ENCODE results near the gene EPM2AIP1. TPM values are rescaled to one million over a fixed set of nuclear protein-coding genes. Genes with fewer than 3 reads are reported as not detected.
"Not testable (repeated sequence)": the region's sequence is repeated elsewhere in the genome, so short reads cannot be mapped to it uniquely, and the experiment has no call there.

The EPM2AIP1 gene
- 10 to 100 TPM; 18.4 to 19.3 TPM for total RNA-seq

GRCh38 chr3:36992806-36993325, at the start of gene EPM2AIP1:
TSS of gene EPM2AIP1 (minus strand) at chr3:36993131. CDS start at chr3:36993077, 54 bp downstream.
- H3K4me1 Mint-ChIP-seq (ENCODE audit: low read depth): peaks cover 46% of the 10 kb centered on the region
- CTCF ChIA-PET: interaction anchor here (0.8 to 2.7 kb wide), 7 partner anchors 32 to 150 kb away, joined by 3 to 14 read pairs (median 7); partner anchors contain the start of gene TRANK1
- POLR2A ChIA-PET: interaction anchor here (0.5 to 2.9 kb wide), 13 partner anchors 20 to 228 kb away, joined by 3 to 24 read pairs (median 4); partner anchors contain the start of gene TRANK1

GRCh38 chr3:37042712-37043111, 49.8 kb upstream of the EPM2AIP1 start:
- H3K27me3 Mint-ChIP-seq (ENCODE audit: low read depth); CTCF ChIA-PET; ATAC-seq; POLR2A ChIA-PET; DNase-seq; H3K4me3 Mint-ChIP-seq; H3K4me1 Mint-ChIP-seq (ENCODE audit: low read depth); H3K27ac Mint-ChIP-seq; H3K9me3 Mint-ChIP-seq (ENCODE audit: insufficient read depth): not testable (repeated sequence)
- H3K36me3 Mint-ChIP-seq (ENCODE audit: low read depth): peaks cover 62% of the 10 kb centered on the region

More at GRCh38 chr3:36992806-36993325, at the start of gene EPM2AIP1:
- no peak within 1 kb of the TSS for H3K27ac Mint-ChIP-seq
- peaks cover 61% of the 10 kb centered on the region for H3K36me3 Mint-ChIP-seq (ENCODE audit: low read depth)
- ATAC-seq (peak; percentile 91), DNase-seq (peak; percentile 100)
- H3K27me3 Mint-ChIP-seq (ENCODE audit: low read depth): no peaks in the 10 kb centered on the region
- H3K9me3 Mint-ChIP-seq (ENCODE audit: insufficient read depth): no peaks in the 10 kb centered on the region
- H3K4me3 Mint-ChIP-seq: no peak within 1 kb of the TSS

- POLR2A ChIA-PET: no interaction called here
These were observed 48.7 kb upstream of the EPM2AIP1 start for GRCh38 chr3:37041546-37042195.

GRCh38 chr3:37040231-37040630, 47.3 kb upstream of the EPM2AIP1 start:
- no peaks in the 10 kb centered on the region for H3K27me3 Mint-ChIP-seq (ENCODE audit: low read depth)

More at GRCh38 chr3:37041546-37042195, 48.7 kb upstream of the EPM2AIP1 start:
- no peaks in the 10 kb centered on the region for H3K9me3 Mint-ChIP-seq (ENCODE audit: insufficient read depth)
- H3K4me1 Mint-ChIP-seq (ENCODE audit: low read depth): no peaks in the 10 kb centered on the region
- H3K4me3 Mint-ChIP-seq: no peak overlapping the region
- H3K36me3 Mint-ChIP-seq (ENCODE audit: low read depth): peaks cover 60% of the 10 kb centered on the region
- H3K27me3 Mint-ChIP-seq (ENCODE audit: low read depth): no peaks in the 10 kb centered on the region
- H3K27ac Mint-ChIP-seq: no peak overlapping the region
- CTCF ChIA-PET: no interaction called here
- ATAC-seq (no peak), DNase-seq (no peak)

GRCh38 chr3:37039161-37039846, 46.4 kb upstream of the EPM2AIP1 start:
- Mint-ChIP-seq H3K36me3 (ENCODE audit: low read depth) (peaks cover 70% of the 10 kb centered on the region), H3K4me3 (no peak overlapping the region), H3K27me3 (ENCODE audit: low read depth) (no peaks in the 10 kb centered on the region), H3K9me3 (ENCODE audit: insufficient read depth) (no peaks in the 10 kb centered on the region), H3K27ac (no peak overlapping the region), H3K4me1 (ENCODE audit: low read depth) (no peaks in the 10 kb centered on the region)
- ChIA-PET CTCF (interaction anchor here (1.3 kb wide), 1 partner anchor 15 kb away, joined by 3 read pairs; no protein-coding TSS in a partner anchor), POLR2A (no interaction called here)
- ATAC-seq (no peak), DNase-seq (no peak)

More at GRCh38 chr3:37040231-37040630, 47.3 kb upstream of the EPM2AIP1 start:
- CTCF ChIA-PET: no interaction called here
- ATAC-seq (no peak), DNase-seq (no peak)
- H3K9me3 Mint-ChIP-seq (ENCODE audit: insufficient read depth): no peaks in the 10 kb centered on the region
- H3K36me3 Mint-ChIP-seq (ENCODE audit: low read depth): peaks cover 68% of the 10 kb centered on the region
- no peaks in the 10 kb centered on the region for H3K4me1 Mint-ChIP-seq (ENCODE audit: low read depth)
- peak overlapping the region; percentile 26 for H3K27ac Mint-ChIP-seq
- no peak overlapping the region for H3K4me3 Mint-ChIP-seq
- POLR2A ChIA-PET: interaction anchor here (0.9 kb wide), 1 partner anchor 47 kb away, joined by 3 read pairs; the partner anchor contains the start of gene MLH1

GRCh38 chr3:37037352-37037751, 44.4 kb upstream of the EPM2AIP1 start:
- H3K27ac Mint-ChIP-seq: no peak overlapping the region
- H3K27me3 Mint-ChIP-seq (ENCODE audit: low read depth): no peaks in the 10 kb centered on the region
- H3K4me1 Mint-ChIP-seq (ENCODE audit: low read depth): no peaks in the 10 kb centered on the region
- H3K4me3 Mint-ChIP-seq: no peak overlapping the region
- no peaks in the 10 kb centered on the region for H3K9me3 Mint-ChIP-seq (ENCODE audit: insufficient read depth)
- peaks cover 80% of the 10 kb centered on the region for H3K36me3 Mint-ChIP-seq (ENCODE audit: low read depth)
- POLR2A ChIA-PET: interaction anchor here (0.6 kb wide), 1 partner anchor 96 kb away, joined by 3 read pairs; no protein-coding TSS in a partner anchor
- ATAC-seq (no peak), DNase-seq (no peak)
- CTCF ChIA-PET: no interaction called here

GRCh38 chr3:37032961-37033360, 40.0 kb upstream of the EPM2AIP1 start:
- Mint-ChIP-seq H3K4me1 (ENCODE audit: low read depth) (peaks cover 10% of the 10 kb centered on the region), H3K27ac (no peak overlapping the region), H3K27me3 (ENCODE audit: low read depth) (no peaks in the 10 kb centered on the region), H3K4me3 (no peak overlapping the region), H3K36me3 (ENCODE audit: low read depth) (peaks cover 80% of the 10 kb centered on the region), H3K9me3 (ENCODE audit: insufficient read depth) (no peaks in the 10 kb centered on the region)
- DNase-seq (no peak), ATAC-seq (no peak)
- CTCF ChIA-PET: interaction anchor here (1.7 kb wide), 1 partner anchor 8 kb away, joined by 8 read pairs; no protein-coding TSS in a partner anchor
- POLR2A ChIA-PET: no interaction called here

- H3K27ac Mint-ChIP-seq: no peak overlapping the region
- ATAC-seq: no peak
- H3K4me1 Mint-ChIP-seq (ENCODE audit: low read depth): peaks cover 10% of the 10 kb centered on the region
- H3K4me3 Mint-ChIP-seq: no peak overlapping the region
- CTCF ChIA-PET: interaction anchor here (0.6 kb wide), 1 partner anchor 68 kb away, joined by 3 read pairs; no protein-coding TSS in a partner anchor
- H3K36me3 Mint-ChIP-seq (ENCODE audit: low read depth): peaks cover 76% of the 10 kb centered on the region
- no peak for DNase-seq
- no peaks in the 10 kb centered on the region for H3K27me3 Mint-ChIP-seq (ENCODE audit: low read depth)
- POLR2A ChIA-PET: no interaction called here
- no peaks in the 10 kb centered on the region for H3K9me3 Mint-ChIP-seq (ENCODE audit: insufficient read depth)
These were observed 38.3 kb upstream of the EPM2AIP1 start for GRCh38 chr3:37031096-37031682.

GRCh38 chr3:37030588-37030987, 37.7 kb upstream of the EPM2AIP1 start:
- Mint-ChIP-seq H3K9me3 (ENCODE audit: insufficient read depth) (no peaks in the 10 kb centered on the region), H3K27ac (peak overlapping the region; percentile 30), H3K27me3 (ENCODE audit: low read depth) (no peaks in the 10 kb centered on the region), H3K36me3 (ENCODE audit: low read depth) (peaks cover 77% of the 10 kb centered on the region), H3K4me1 (ENCODE audit: low read depth) (peaks cover 10% of the 10 kb centered on the region), H3K4me3 (no peak overlapping the region)
- ATAC-seq: no peak
- ChIA-PET CTCF (no interaction called here), POLR2A (no interaction called here)
- no peak for DNase-seq

- POLR2A ChIA-PET: interaction anchor here (0.6 kb wide), 1 partner anchor 21 kb away, joined by 4 read pairs; no protein-coding TSS in a partner anchor
- ATAC-seq: no peak
These were observed 36.7 kb upstream of the EPM2AIP1 start for GRCh38 chr3:37029516-37030163.

GRCh38 chr3:37029111-37029510, 36.2 kb upstream of the EPM2AIP1 start:
- no peak overlapping the region for H3K27ac Mint-ChIP-seq
- ATAC-seq: no peak
- no peak overlapping the region for H3K4me3 Mint-ChIP-seq
- no peaks in the 10 kb centered on the region for H3K9me3 Mint-ChIP-seq (ENCODE audit: insufficient read depth)
- ChIA-PET CTCF (no interaction called here), POLR2A (no interaction called here)
- H3K4me1 Mint-ChIP-seq (ENCODE audit: low read depth): peaks cover 17% of the 10 kb centered on the region
- no peaks in the 10 kb centered on the region for H3K27me3 Mint-ChIP-seq (ENCODE audit: low read depth)
- DNase-seq: no peak
- H3K36me3 Mint-ChIP-seq (ENCODE audit: low read depth): peaks cover 73% of the 10 kb centered on the region

More at GRCh38 chr3:37029516-37030163, 36.7 kb upstream of the EPM2AIP1 start:
- no peaks in the 10 kb centered on the region for H3K27me3 Mint-ChIP-seq (ENCODE audit: low read depth)
- no peak overlapping the region for H3K27ac Mint-ChIP-seq
- no peaks in the 10 kb centered on the region for H3K9me3 Mint-ChIP-seq (ENCODE audit: insufficient read depth)
- CTCF ChIA-PET: no interaction called here
- peaks cover 14% of the 10 kb centered on the region for H3K4me1 Mint-ChIP-seq (ENCODE audit: low read depth)
- no peak overlapping the region for H3K4me3 Mint-ChIP-seq
- DNase-seq: no peak
- peaks cover 72% of the 10 kb centered on the region for H3K36me3 Mint-ChIP-seq (ENCODE audit: low read depth)
